Body of pancreas (tissue), 4 donors: ENCODE data around the gene OR9G4. TPM values are rescaled to one million over a fixed set of nuclear protein-coding genes. Genes with fewer than 3 reads are reported as not detected.

Experiments used
- ATAC-seq: fragments of 150-250 bp; one replicate; pipeline ENCODE4 v1.9.1; 2016
- DNase-seq, 4 donors: peaks; one replicate each; pipeline ENCODE4 v3.0.0-alpha.2; 2019
- H3K27ac ChIP-seq, 4 donors: fragments of 200-600 bp; sonication (generic); 1 replicate in 3 of 4; 2 replicates in 1 of 4; pipeline versions ENCODE4 v1.5.1 to v1.6.1; 2016 to 2019; ENCODE audit warnings: mild to moderate bottlenecking in 1 of 4, mixed read lengths in 1 of 4, moderate library complexity in 1 of 4
- H3K27me3 ChIP-seq, 2 donors: fragments of 200-600 bp; sonication (generic); one replicate each; pipeline ENCODE4 v1.6.0; 2016; ENCODE audit warnings: mild to moderate bottlenecking in 1 of 2
- H3K36me3 ChIP-seq, 2 donors: fragments of 200-600 bp; sonication (generic); replicated peaks in 1 of 2; 2 replicates each; pipeline ENCODE4 v1.5.1; 2016; ENCODE audit warnings: low read depth in 2 of 2; ENCODE audit not compliant: insufficient read depth in 1 of 2
- H3K4me1 ChIP-seq: fragments of 200-600 bp; sonication (generic); one replicate; pipeline ENCODE4 v1.6.0; 2016
- H3K4me3 ChIP-seq, 2 donors: fragments of 200-600 bp; sonication (generic); 1 replicate in 1 of 2; 2 replicates in 1 of 2; pipeline ENCODE4 v1.5.1; 2016 to 2019
- H3K9me3 ChIP-seq, 3 donors: fragments of 200-600 bp; sonication (generic); 1 replicate in 2 of 3; 2 replicates in 1 of 3; pipeline ENCODE4 v1.5.1; 2016
- POLR2A ChIP-seq, 3 donors: fragments of 450-650 bp; IDR thresholded peaks; one replicate each; pipeline ENCODE4 v1.6.1; 2016; ENCODE audit warnings: antibody characterized with exemption in 3 of 3, mild to moderate bottlenecking in 2 of 3
- WGBS, 2 donors: methylation state at CpG; one replicate each; pipeline ENCODE4 v1.1.5; 2017; 5-methylcytosine and 5-hydroxymethylcytosine counted together
- intact Hi-C: fragments of 100-400 bp; cut with DNase I; formaldehyde crosslinking; loops from one replicate; pipeline ENCODE4 v1.15.1; 2023
- microRNA-seq, 2 donors: library from miRNA; unstranded; fragments of <30 nt; microRNA quantifications; one replicate each; pipeline ENCODE4, GENCODE V29; 2016; ENCODE audit warnings: borderline number of aligned reads in 2 of 2, borderline replicate concordance in 2 of 2
- small RNA-seq: library from RNA; depleted of rRNA; stranded (forward); fragments of <200 nt; gene quantifications from one replicate; pipeline ENCODE3, GENCODE V24; 2016
- total RNA-seq, 2 donors: library from RNA; depleted of rRNA; stranded (reverse); fragments of >200 nt; gene quantifications; one replicate each; pipeline ENCODE4 v1.1.0, GENCODE V29; 2016
- TF ChIP-seq, protein P1 (sequence below), 7 experiments: fragments of 450-650 bp in 4 of 7; fragments of 200-600 bp in 3 of 7; sonication (generic) in 3 of 7; IDR thresholded peaks; one replicate each; pipeline ENCODE4 v1.5.1; 2016 to 2019; ENCODE audit warnings: antibody characterized with exemption in 7 of 7

Gene OR9G4
- total RNA-seq, 2 donors from 2014 or later: not detected

DNA sequence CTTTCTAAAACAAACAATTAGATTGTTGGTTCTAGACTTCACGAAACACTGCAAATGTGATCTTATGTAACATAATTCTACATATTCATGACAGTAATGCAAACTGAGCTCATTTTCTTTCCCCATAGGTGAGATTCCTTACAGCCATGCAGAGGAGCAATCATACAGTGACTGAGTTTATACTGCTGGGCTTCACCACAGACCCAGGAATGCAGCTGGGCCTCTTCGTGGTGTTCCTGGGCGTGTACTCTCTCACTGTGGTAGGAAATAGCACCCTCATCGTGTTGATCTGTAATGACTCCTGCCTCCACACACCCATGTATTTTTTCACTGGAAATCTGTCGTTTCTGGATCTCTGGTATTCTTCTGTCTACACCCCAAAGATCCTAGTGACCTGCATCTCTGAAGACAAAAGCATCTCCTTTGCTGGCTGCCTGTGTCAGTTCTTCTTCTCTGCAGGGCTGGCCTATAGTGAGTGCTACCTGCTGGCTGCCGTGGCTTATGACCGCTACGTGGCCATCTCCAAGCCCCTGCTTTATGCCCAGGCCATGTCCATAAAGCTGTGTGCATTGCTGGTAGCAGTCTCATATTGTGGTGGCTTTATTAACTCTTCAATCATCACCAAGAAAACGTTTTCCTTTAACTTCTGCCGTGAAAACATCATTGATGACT, 48.1 kb downstream of the OR9G4 start:
- Histone ChIP-seq H3K4me1 (no peaks in the 10 kb centered on the region), H3K36me3 (no peaks in the 10 kb centered on the region), H3K9me3 (no peaks in the 10 kb centered on the region), H3K27ac (no peak overlapping the region), H3K27me3 (no peaks in the 10 kb centered on the region), H3K4me3 (no peak overlapping the region)
- intact Hi-C loops: no loop called here
- 49 to 50% methylated on average over 10 of the region's 10 CpGs for WGBS, 2 donors
- no peak for ATAC-seq
- no peak for TF ChIP-seq POLR2A (IDR thresholded peaks at IDR 0.05)
- TF ChIP-seq, protein P1, sequence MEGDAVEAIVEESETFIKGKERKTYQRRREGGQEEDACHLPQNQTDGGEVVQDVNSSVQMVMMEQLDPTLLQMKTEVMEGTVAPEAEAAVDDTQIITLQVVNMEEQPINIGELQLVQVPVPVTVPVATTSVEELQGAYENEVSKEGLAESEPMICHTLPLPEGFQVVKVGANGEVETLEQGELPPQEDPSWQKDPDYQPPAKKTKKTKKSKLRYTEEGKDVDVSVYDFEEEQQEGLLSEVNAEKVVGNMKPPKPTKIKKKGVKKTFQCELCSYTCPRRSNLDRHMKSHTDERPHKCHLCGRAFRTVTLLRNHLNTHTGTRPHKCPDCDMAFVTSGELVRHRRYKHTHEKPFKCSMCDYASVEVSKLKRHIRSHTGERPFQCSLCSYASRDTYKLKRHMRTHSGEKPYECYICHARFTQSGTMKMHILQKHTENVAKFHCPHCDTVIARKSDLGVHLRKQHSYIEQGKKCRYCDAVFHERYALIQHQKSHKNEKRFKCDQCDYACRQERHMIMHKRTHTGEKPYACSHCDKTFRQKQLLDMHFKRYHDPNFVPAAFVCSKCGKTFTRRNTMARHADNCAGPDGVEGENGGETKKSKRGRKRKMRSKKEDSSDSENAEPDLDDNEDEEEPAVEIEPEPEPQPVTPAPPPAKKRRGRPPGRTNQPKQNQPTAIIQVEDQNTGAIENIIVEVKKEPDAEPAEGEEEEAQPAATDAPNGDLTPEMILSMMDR (IDR thresholded peaks at IDR 0.05): no peak
- no peak for DNase-seq

DNA sequence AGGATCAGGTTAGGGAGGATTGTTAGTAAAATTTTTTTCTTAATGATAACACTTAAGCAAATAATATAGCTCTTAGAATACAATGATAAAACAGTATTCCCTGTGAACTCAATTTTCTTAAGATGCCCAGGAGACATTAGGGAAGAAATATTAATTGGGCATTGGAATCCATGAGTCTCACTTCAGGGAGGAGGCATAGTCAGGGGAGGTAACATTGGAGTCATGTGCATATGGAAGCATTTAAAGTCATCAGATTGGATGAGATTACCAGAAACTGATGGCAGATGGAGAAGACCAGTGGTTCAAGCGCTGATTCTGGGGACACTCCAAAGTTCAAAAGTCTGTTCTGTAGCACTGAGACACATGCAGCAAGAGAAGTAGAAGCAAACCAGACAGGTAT, 49.7 kb downstream of the OR9G4 start, which contains the start of gene OR9G1:
Gene OR9G1, plus strand, starts transcription at position 301 of the 400 bp plus-strand sequence. CDS start 1,293 bp downstream, outside the sequence.
- DNase-seq: no peak
- Histone ChIP-seq H3K4me1 (no peaks in the 10 kb centered on the region), H3K36me3 (no peaks in the 10 kb centered on the region), H3K4me3 (no peak within 1 kb of the TSS), H3K27me3 (no peaks in the 10 kb centered on the region), H3K9me3 (no peaks in the 10 kb centered on the region), H3K27ac (no peak within 1 kb of the TSS)
- 75 to 79% methylated on average over 1 of the region's 1 CpG for WGBS, 2 donors
- TF ChIP-seq, protein P1 (IDR thresholded peaks at IDR 0.05): no peak
- no peak for TF ChIP-seq POLR2A (IDR thresholded peaks at IDR 0.05)
- intact Hi-C loops: no loop called here
- ATAC-seq: no peak

DNA sequence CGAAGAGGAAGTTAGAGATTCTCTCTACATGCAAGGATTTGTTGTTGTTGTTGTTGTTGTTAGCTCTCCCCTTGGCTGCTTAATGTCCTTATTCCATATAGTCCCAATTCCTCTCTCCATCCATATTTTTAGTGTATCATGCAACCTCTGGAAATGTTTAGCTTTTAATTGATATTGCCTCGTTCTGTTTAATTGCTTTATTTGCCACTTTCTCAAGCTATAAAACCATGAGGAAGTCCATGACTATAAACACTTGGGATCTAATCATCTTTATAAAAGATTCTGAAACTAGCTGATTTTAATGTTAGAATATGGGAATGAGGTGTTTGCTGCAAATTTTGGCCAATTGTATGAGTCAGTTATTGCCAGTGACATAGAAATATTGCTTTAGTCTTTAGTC, 55.1 kb downstream of the OR9G4 start:
- no peaks in the 10 kb centered on the region for H3K27me3 ChIP-seq
- DNase-seq (no peak), ATAC-seq (no peak)
- TF ChIP-seq, protein P1 (IDR thresholded peaks at IDR 0.05): no peak
- TF ChIP-seq POLR2A (IDR thresholded peaks at IDR 0.05): no peak
- no peaks in the 10 kb centered on the region for H3K36me3 ChIP-seq
- WGBS, 2 donors: 63 to 69% methylated on average over 2 of the region's 2 CpGs
- intact Hi-C loops: no loop called here
- no peak overlapping the region for H3K27ac ChIP-seq
- H3K4me3 ChIP-seq: no peak overlapping the region
- H3K4me1 ChIP-seq: no peaks in the 10 kb centered on the region
- H3K9me3 ChIP-seq: no peaks in the 10 kb centered on the region

Small RNA genes lying within 50 kb of the gene (microRNA-seq; reads per million reads assigned to microRNA genes)
- gene MIR6128: 0 reads per million in 2 donors

Small RNA genes lying within 50 kb of the gene (small RNA-seq; reads per million reads assigned to genes)
- gene AP001803.1 (not detected), gene MIR6128 (not detected)

Other genes with a start within 250 kb of the OR9G4 start
- gene OR5M11, start 205.4 kb downstream of the OR9G4 start, total RNA-seq: not detected
- gene OR5M10, start 171.0 kb downstream of the OR9G4 start, total RNA-seq: not detected
- not detected for gene OR5M1, start 133.8 kb downstream of the OR9G4 start, total RNA-seq
- gene OR5AP2, start 106.3 kb downstream of the OR9G4 start, total RNA-seq: not detected
- gene OR5AR1, start 85.0 kb downstream of the OR9G4 start, total RNA-seq: not detected
- not detected for gene OR9G1, start 49.6 kb downstream of the OR9G4 start, total RNA-seq
- not detected for gene OR5AK2, start 240.2 kb upstream of the OR9G4 start, total RNA-seq